Measurements from ENCODE around the gene KCTD13.

- TF ChIP-seq SP1 (IDR thresholded peaks at IDR 0.05; ENCODE audit: low read depth) (no peak), CTCF (IDR thresholded peaks at IDR 0.05 in 2 of 3, conservative IDR thresholded peaks at IDR 0.05 in 1 of 3; ENCODE audit: borderline replicate concordance in 1 of 3, insufficient read depth in 1 of 3, low read depth in 2 of 3, low read length in 2 of 3) (no peak), JUND (IDR thresholded peaks at IDR 0.05) (no peak)
Observed at GRCh38 chr16:29876594-29877249, 49.3 kb downstream of the KCTD13 start.

Data from HCT116 (cell line).